ENCODE results near the gene RNF213. TPM values are rescaled to one million over a fixed set of nuclear protein-coding genes. Genes with fewer than 3 reads are reported as not detected.
"Not testable (repeated sequence)": the region's sequence is repeated elsewhere in the genome, so short reads cannot be mapped to it uniquely, and the experiment has no call there.

RNF213 gene
- total RNA-seq, 1 donor from 2014 or later = 25.6 TPM

DNA sequence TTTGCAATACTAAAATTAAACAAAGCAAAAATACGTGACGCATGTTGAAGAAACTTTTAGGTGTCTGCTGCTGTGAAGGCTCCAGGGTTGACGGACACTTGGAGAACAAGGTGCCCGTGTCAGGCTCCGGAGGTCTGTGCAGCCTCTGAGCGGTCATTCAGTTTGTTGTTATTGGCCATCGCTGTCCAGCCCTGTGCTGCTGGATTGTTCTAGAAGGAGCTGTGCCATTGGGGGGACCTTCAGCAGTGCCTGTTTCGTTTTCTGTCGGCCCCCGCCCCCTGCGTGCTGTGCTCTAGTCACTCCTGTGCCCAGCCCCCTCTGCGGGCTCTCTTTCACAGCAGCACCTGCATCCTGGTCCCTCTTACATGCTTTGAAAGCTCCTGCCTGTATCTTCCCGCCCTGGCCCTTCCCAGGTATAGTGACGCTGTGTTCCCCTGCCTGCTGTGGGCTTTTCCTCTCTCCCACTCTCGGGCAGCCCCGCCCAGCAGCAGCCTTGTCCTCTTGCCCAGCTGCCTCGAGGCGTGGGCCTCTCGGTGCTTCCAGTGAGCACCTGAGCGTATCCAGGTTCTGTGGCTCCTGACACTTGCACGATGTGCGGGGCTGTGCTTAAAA lies 50.7 kb downstream of the RNF213 start:
- intact Hi-C loops (cut with micrococcal nuclease) = no loop called here
- H3K9me3 ChIP-seq (replicated peaks) = no peaks in the 10 kb centered on the region
- peaks cover 74% of the 10 kb centered on the region for H3K36me3 ChIP-seq
- H3K27ac ChIP-seq (replicated peaks) = no peak overlapping the region
- TF ChIP-seq, protein P1, sequence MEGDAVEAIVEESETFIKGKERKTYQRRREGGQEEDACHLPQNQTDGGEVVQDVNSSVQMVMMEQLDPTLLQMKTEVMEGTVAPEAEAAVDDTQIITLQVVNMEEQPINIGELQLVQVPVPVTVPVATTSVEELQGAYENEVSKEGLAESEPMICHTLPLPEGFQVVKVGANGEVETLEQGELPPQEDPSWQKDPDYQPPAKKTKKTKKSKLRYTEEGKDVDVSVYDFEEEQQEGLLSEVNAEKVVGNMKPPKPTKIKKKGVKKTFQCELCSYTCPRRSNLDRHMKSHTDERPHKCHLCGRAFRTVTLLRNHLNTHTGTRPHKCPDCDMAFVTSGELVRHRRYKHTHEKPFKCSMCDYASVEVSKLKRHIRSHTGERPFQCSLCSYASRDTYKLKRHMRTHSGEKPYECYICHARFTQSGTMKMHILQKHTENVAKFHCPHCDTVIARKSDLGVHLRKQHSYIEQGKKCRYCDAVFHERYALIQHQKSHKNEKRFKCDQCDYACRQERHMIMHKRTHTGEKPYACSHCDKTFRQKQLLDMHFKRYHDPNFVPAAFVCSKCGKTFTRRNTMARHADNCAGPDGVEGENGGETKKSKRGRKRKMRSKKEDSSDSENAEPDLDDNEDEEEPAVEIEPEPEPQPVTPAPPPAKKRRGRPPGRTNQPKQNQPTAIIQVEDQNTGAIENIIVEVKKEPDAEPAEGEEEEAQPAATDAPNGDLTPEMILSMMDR (IDR thresholded peaks at IDR 0.05; ENCODE audit: borderline replicate concordance) = no peak
- H3K4me1 ChIP-seq = no peaks in the 10 kb centered on the region
- H3K4me3 ChIP-seq = no peak overlapping the region
- H3K27me3 ChIP-seq (ENCODE audit: low read depth) = no peaks in the 10 kb centered on the region
- DNase-seq = no peak

DNA sequence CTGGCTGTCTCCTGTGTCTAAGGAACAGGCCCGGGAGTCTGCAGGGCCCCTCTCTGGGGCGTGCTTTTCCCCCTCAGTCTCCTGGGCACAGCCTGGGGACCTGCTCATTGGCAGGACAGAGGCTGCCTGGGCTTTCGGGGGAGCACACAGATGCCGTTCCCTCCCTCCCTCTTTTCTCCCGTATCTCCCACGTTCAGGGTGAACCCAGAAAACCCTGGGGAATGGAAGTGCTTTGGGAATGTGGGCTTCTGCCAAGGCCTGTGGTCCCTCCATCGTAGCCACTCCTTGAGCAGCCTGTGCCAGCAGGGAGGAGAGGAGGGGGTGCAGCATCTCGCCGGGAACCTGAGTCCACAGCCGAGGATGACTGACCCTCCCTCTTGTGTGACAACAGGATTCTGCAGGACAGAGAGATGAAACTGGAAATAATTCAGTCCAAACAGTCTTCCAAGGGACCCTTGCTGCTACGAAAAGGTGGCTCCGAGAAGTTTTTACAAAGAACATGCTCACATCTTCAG lies 52.0 kb downstream of the RNF213 start:
- intact Hi-C loops (cut with micrococcal nuclease) = no loop called here
- no peaks in the 10 kb centered on the region for H3K27me3 ChIP-seq (ENCODE audit: low read depth)
- peaks cover 2% of the 10 kb centered on the region for H3K4me1 ChIP-seq
- no peak overlapping the region for H3K4me3 ChIP-seq
- no peak for DNase-seq
- no peaks in the 10 kb centered on the region for H3K9me3 ChIP-seq (replicated peaks)
- H3K36me3 ChIP-seq = peaks cover 72% of the 10 kb centered on the region
- TF ChIP-seq, protein P1 (IDR thresholded peaks at IDR 0.05; ENCODE audit: borderline replicate concordance) = no peak
- no peak overlapping the region for H3K27ac ChIP-seq (replicated peaks)

DNA sequence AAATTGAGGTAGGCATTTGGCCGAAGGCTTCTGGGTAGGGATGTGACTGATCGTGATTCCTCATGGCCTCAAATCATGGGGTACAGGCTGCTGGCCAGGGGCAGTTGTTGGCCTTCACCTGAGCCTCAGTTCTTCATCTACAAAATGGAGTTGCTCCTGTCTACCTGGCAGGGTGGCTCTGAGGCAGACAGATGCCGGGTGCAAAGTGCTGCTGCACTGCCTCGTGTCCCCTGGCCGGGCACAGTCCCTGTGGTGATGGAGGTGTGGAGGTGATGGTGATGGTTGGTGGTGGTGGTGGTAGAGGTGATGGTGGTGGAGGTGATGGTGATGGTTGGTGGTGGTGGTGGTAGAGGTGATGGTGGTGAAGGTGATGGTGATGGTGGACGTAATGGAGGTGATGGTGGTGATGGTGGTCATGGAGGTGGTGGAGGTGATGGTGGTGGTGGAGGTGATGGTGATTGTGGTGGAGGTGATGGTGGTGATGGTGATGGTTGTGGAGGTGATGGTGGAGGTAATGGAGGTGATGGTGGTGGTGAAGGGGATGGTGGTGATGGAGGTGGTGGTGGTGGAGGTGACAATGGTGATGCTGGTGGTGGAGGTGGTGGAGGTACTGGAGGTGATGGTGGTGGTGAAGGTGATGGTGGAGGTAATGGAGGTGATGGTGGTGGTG lies 52.6 kb downstream of the RNF213 start:
- no peak overlapping the region for H3K4me3 ChIP-seq
- intact Hi-C loops (cut with micrococcal nuclease) = no loop called here
- peaks cover 72% of the 10 kb centered on the region for H3K36me3 ChIP-seq
- H3K27me3 ChIP-seq (ENCODE audit: low read depth) = no peaks in the 10 kb centered on the region
- TF ChIP-seq, protein P1 (IDR thresholded peaks at IDR 0.05; ENCODE audit: borderline replicate concordance) = no peak
- H3K4me1 ChIP-seq = peaks cover 4% of the 10 kb centered on the region
- DNase-seq = no peak
- H3K9me3 ChIP-seq (replicated peaks) = no peaks in the 10 kb centered on the region
- no peak overlapping the region for H3K27ac ChIP-seq (replicated peaks)

DNA sequence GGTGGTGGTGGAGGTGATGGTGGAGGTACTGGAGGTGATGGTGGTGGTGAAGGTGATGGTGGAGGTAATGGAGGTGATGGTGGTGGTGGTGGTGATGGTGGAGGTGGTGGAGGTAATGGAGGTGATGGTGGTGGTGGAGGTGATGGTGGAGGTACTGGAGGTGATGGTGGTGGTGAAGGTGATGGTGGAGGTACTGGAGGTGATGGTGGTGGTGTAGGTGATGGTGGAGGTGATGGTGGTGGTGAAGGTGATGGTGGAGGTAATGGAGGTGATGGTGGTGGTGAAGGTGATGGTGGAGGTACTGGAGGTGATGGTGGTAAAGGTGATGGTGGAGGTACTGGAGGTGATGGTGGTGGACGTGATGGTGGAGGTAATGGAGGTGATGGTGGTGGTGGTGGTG lies 53.3 kb downstream of the RNF213 start:
- intact Hi-C loops (cut with micrococcal nuclease); H3K9me3 ChIP-seq (replicated peaks); H3K27ac ChIP-seq (replicated peaks); H3K4me3 ChIP-seq; DNase-seq; H3K27me3 ChIP-seq (ENCODE audit: low read depth); H3K4me1 ChIP-seq: not testable (repeated sequence)
- peaks cover 71% of the 10 kb centered on the region for H3K36me3 ChIP-seq

GRCh38 chr17:80315517-80316182 lies 55.0 kb downstream of the RNF213 start:
- Histone ChIP-seq H3K4me1 (peaks cover 4% of the 10 kb centered on the region), H3K36me3 (peaks cover 71% of the 10 kb centered on the region), H3K27me3 (ENCODE audit: low read depth) (no peaks in the 10 kb centered on the region), H3K4me3 (no peak overlapping the region), H3K9me3 (replicated peaks) (no peaks in the 10 kb centered on the region), H3K27ac (replicated peaks) (no peak overlapping the region)
- intact Hi-C loops (cut with micrococcal nuclease) = no loop called here
- TF ChIP-seq, protein P1 (IDR thresholded peaks at IDR 0.05; ENCODE audit: borderline replicate concordance) = no peak
- no peak for DNase-seq

Data from left ventricle myocardium inferior (tissue), 1 donor.